LNCAP (cell line): ENCODE results near the gene SLC25A6.

ENCODE experiments used
- CTCF ChIP-seq: fragments of 450-650 bp; IDR thresholded peaks from 2 replicates; pipeline ENCODE4 v1.5.1; 2017; ENCODE audit warnings: mild to moderate bottlenecking

SLC25A6 gene

GRCh38 chrX:1391707-1392375, at the start of gene SLC25A6:
TSS of gene SLC25A6 (minus strand) at chrX:1392113. CDS start at chrX:1392009, 104 bp downstream.
- TF ChIP-seq CTCF = no peak

- no peak for TF ChIP-seq CTCF
Observed at GRCh38 chrX:1440506-1440905, 48.6 kb upstream of the SLC25A6 start.

GRCh38 chrX:1435241-1435895, 43.5 kb upstream of the SLC25A6 start:
- TF ChIP-seq CTCF = no peak

- TF ChIP-seq CTCF = no peak
Observed at GRCh38 chrX:1434871-1435240, 42.9 kb upstream of the SLC25A6 start.

- no peak for TF ChIP-seq CTCF
Observed at GRCh38 chrX:1433646-1434357, 41.9 kb upstream of the SLC25A6 start.

GRCh38 chrX:1430451-1430850, 38.5 kb upstream of the SLC25A6 start:
- no peak for TF ChIP-seq CTCF

- no peak for TF ChIP-seq CTCF
Observed at GRCh38 chrX:1427756-1428155, 35.8 kb upstream of the SLC25A6 start.
